Liver (tissue), 3 donors: ENCODE results near the gene PDLIM5.

ENCODE experiments used
- CTCF ChIP-seq: fragments of 150-350 bp; IDR thresholded peaks from 2 replicates; pipeline ENCODE4 v1.5.1; 2017; ENCODE audit warnings: improper control_type of control experiment, low read depth, low read length; ENCODE audit not compliant: missing input control
- EGR1 ChIP-seq, 2 donors: IDR thresholded peaks; 2 replicates each; pipeline ENCODE4 v1.6.1; 2016 to 2018; ENCODE audit warnings: antibody characterized with exemption in 2 of 2, low read depth in 2 of 2
- FOXA1 ChIP-seq: IDR thresholded peaks from 2 replicates; pipeline ENCODE4 v1.6.1; 2016; ENCODE audit warnings: antibody characterized with exemption
- FOXA2 ChIP-seq: IDR thresholded peaks from 2 replicates; pipeline ENCODE4 v1.6.1; 2016; ENCODE audit warnings: antibody characterized with exemption
- MAX ChIP-seq: IDR thresholded peaks from 2 replicates; pipeline ENCODE4 v1.6.1; 2016; ENCODE audit warnings: antibody characterized with exemption
- REST ChIP-seq: IDR thresholded peaks from 2 replicates; pipeline ENCODE4 v1.6.1; 2016; ENCODE audit warnings: antibody characterized with exemption, mild to moderate bottlenecking
- RXRA ChIP-seq, 2 donors: IDR thresholded peaks; 2 replicates each; pipeline ENCODE4 v1.6.1; 2017 to 2018; ENCODE audit warnings: antibody characterized with exemption in 2 of 2, mild to moderate bottlenecking in 1 of 2
- SP1 ChIP-seq: IDR thresholded peaks from 2 replicates; pipeline ENCODE4 v1.6.1; 2018; ENCODE audit warnings: antibody characterized with exemption, mild to moderate bottlenecking
- TAF1 ChIP-seq: conservative IDR thresholded peaks from 2 replicates; pipeline ENCODE4 v1.6.1; 2016; ENCODE audit warnings: antibody characterized with exemption, mild to moderate bottlenecking
- YY1 ChIP-seq: IDR thresholded peaks from 2 replicates; pipeline ENCODE4 v1.6.1; 2016; ENCODE audit warnings: antibody characterized with exemption, mild to moderate bottlenecking
- donor health status: healthy.
- donor health status: healthy.

- TF ChIP-seq YY1 (no peak), MAX (no peak), FOXA1 (no peak), TAF1 (no peak), CTCF (no peak), SP1 (no peak), FOXA2 (no peak), RXRA (IDR thresholded peaks at IDR 0.05) (no peak), REST (no peak), EGR1 (IDR thresholded peaks at IDR 0.05; ENCODE audit: low read depth in 2 of 2) (no peak)
These were observed 55.1 kb downstream of the PDLIM5 start for GRCh38 chr4:94506822-94507221.
